ENCODE data around the gene PPP1R9B.

The PPP1R9B gene

DNA sequence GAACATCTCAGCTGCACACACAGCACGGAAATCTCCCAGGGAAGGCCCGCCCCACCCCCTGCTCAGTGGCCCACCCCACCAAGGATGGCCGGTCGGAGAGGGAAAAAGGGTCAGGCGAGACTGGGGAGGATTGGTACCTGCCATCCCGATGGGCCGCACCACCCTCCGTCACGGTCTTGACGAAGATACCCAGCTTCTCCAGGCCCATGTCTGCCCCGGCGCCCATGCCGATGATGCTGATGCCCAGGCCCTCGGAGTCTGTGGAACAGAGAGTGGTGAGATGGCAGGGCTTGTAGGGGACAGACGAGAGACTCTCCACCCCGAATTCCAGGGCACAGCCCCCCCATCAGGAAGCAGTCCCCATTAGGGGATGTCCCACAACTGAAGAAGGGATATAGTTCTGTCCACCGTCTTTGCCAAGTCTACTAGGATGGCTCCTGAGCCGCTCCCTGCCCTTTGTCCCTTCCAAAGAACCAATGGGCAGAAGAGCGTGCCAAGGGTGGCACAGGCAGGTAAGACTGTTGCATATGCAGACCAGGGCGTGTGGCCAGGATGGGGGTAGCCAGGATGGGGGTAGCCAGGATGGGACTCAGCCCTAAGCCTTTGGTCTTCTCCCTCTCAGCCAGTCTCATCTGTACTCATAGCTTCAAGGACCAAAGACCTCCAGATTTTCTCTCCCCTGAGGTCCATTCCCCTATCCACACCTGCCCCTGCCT lies 6.9 kb downstream of the PPP1R9B start:
- TF ChIP-seq SIN3A (IDR thresholded peaks at IDR 0.05; ENCODE audit: borderline replicate concordance, insufficient read depth, low read length) = no peak
- TF ChIP-seq FOXP2 (optimal IDR thresholded peaks at IDR 0.05; ENCODE audit: borderline replicate concordance, extremely low read depth, extremely low read length, insufficient read depth) = no peak
- TF ChIP-seq POLR2AphosphoS5 (IDR thresholded peaks at IDR 0.05; ENCODE audit: low read depth, low read length) = no peak
- no peak for TF ChIP-seq TAF1 (IDR thresholded peaks at IDR 0.05; ENCODE audit: borderline replicate concordance, insufficient read depth, low read length)
- TF ChIP-seq, protein P1, sequence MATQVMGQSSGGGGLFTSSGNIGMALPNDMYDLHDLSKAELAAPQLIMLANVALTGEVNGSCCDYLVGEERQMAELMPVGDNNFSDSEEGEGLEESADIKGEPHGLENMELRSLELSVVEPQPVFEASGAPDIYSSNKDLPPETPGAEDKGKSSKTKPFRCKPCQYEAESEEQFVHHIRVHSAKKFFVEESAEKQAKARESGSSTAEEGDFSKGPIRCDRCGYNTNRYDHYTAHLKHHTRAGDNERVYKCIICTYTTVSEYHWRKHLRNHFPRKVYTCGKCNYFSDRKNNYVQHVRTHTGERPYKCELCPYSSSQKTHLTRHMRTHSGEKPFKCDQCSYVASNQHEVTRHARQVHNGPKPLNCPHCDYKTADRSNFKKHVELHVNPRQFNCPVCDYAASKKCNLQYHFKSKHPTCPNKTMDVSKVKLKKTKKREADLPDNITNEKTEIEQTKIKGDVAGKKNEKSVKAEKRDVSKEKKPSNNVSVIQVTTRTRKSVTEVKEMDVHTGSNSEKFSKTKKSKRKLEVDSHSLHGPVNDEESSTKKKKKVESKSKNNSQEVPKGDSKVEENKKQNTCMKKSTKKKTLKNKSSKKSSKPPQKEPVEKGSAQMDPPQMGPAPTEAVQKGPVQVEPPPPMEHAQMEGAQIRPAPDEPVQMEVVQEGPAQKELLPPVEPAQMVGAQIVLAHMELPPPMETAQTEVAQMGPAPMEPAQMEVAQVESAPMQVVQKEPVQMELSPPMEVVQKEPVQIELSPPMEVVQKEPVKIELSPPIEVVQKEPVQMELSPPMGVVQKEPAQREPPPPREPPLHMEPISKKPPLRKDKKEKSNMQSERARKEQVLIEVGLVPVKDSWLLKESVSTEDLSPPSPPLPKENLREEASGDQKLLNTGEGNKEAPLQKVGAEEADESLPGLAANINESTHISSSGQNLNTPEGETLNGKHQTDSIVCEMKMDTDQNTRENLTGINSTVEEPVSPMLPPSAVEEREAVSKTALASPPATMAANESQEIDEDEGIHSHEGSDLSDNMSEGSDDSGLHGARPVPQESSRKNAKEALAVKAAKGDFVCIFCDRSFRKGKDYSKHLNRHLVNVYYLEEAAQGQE (IDR thresholded peaks at IDR 0.05; ENCODE audit: insufficient read depth in 1 of 2, low read depth in 2 of 2, low read length in 2 of 2) = no peak

DNA sequence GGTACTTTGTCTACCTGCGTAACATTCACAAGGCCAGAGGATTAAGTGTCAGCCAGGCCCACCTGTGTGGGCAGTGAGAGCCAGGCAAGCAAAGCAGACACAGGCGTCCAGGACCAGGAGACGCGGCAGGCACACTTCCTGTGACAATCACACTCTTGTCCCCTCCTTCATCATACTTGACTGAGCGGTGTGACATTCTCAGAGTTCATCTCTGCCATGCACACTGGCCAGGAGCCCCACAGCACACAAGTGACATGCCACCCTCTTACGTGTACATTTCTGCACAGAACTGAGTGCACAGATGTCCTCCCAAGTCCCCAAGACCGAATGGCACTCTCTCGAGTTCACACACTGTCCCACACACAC lies 8.7 kb downstream of the PPP1R9B start:
- TF ChIP-seq POLR2AphosphoS5 (IDR thresholded peaks at IDR 0.05; ENCODE audit: low read depth, low read length) = no peak
- no peak for TF ChIP-seq SIN3A (IDR thresholded peaks at IDR 0.05; ENCODE audit: borderline replicate concordance, insufficient read depth, low read length)
- TF ChIP-seq TAF1 (IDR thresholded peaks at IDR 0.05; ENCODE audit: borderline replicate concordance, insufficient read depth, low read length) = no peak
- no peak for TF ChIP-seq FOXP2 (optimal IDR thresholded peaks at IDR 0.05; ENCODE audit: borderline replicate concordance, extremely low read depth, extremely low read length, insufficient read depth)
- TF ChIP-seq, protein P1 (IDR thresholded peaks at IDR 0.05; ENCODE audit: insufficient read depth in 1 of 2, low read depth in 2 of 2, low read length in 2 of 2) = no peak

DNA sequence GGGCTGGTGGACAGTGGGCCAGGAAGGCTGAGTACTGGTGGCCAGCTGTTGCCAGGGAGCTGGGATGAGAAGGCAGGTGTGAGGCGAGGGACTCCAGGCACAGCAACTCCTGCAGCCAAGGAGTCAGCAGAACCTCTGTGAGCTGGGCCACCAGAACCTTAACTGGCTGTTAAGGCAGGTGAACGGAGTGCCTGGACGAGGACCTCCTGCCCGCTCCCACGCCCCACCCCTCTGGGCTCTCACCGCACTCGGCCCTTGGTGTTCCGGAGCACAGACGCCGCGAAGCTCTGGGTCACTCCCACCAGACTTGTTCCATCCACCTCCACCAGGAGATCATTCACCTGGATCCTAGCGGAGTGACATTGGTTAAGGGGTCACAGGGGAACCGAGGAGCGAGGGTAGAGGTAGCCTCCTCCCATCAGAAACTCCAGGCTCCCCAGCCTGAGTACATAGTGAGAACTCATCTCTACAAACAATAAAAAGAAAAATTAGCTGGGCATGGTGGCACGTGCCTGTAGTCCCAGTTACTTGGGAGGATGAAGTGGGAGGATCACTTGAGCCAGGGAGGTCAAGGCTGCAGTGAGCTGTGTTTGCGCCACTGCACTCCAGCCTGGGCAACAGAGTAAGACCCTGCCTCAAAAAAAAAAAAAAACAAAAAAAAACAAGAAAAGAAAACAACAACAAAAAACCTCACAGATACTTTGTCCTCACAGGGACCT lies 9.3 kb downstream of the PPP1R9B start:
- no peak for TF ChIP-seq POLR2AphosphoS5 (IDR thresholded peaks at IDR 0.05; ENCODE audit: low read depth, low read length)
- TF ChIP-seq FOXP2 (optimal IDR thresholded peaks at IDR 0.05; ENCODE audit: borderline replicate concordance, extremely low read depth, extremely low read length, insufficient read depth) = no peak
- TF ChIP-seq SIN3A (IDR thresholded peaks at IDR 0.05; ENCODE audit: borderline replicate concordance, insufficient read depth, low read length) = no peak
- TF ChIP-seq TAF1 (IDR thresholded peaks at IDR 0.05; ENCODE audit: borderline replicate concordance, insufficient read depth, low read length) = no peak

DNA sequence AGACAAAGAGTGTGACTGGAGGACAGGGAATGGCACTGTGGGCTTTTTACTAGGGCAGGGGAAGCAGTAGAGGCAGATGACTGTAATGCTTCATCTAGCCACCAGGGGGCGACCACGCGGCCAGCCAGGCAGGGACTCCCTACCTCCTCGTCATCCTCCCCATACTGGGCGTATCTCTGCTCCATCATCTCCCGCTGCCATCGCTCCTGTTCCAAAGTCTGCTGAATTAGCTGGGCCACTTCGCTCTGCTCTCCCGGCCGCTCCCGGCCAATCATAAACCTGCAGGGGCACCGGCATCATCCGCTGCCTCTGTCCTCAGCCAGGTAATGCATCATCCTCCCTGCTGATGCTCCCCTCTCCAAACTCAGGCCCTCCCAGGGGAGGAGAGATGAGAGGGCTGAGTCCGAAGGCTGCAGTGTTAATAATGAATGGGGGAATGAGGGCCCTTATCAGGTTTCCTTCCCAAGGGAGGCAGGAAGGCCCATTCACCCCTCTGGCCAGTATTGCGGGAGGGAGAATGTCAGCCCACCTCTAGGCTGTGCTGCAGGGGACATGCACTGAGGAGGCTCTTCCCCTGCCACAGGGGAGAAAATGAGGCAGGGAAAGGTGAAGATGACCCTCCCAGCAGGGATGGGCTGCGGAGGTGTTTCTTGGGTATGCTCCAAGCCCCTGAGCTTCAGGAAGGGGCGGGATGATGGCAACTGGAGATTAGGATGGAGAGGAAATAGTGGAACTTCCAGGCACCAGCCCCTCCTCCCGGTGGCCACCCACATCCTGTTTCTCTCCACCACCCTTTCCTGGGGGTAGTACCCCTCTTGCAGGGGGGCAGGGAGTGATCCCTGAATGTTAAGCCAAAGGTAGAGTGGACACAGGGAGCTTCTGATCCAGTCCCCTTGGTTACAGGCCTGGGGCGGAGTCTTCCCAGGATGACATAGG lies 10.3 kb downstream of the PPP1R9B start:
- TF ChIP-seq TAF1 (IDR thresholded peaks at IDR 0.05; ENCODE audit: borderline replicate concordance, insufficient read depth, low read length) (no peak; the same call in 1 of the 2 replicates), POLR2AphosphoS5 (IDR thresholded peaks at IDR 0.05; ENCODE audit: low read depth, low read length) (no peak), SIN3A (IDR thresholded peaks at IDR 0.05; ENCODE audit: borderline replicate concordance, insufficient read depth, low read length) (no peak), FOXP2 (optimal IDR thresholded peaks at IDR 0.05; ENCODE audit: borderline replicate concordance, extremely low read depth, extremely low read length, insufficient read depth) (no peak)
- TF ChIP-seq, protein P1 (IDR thresholded peaks at IDR 0.05; ENCODE audit: insufficient read depth in 1 of 2, low read depth in 2 of 2, low read length in 2 of 2) = no peak
